Fibroblast of mammary gland (primary cell): ENCODE data around the gene LRRC27.

Source experiments
- DNase-seq: peaks from one replicate; pipeline ENCODE4 v3.0.0-alpha.2; 2010; ENCODE audit warnings: low read depth
- H3K4me3 ChIP-seq: 2 replicates; pipeline ENCODE4 v1.5.1; 2011; ENCODE audit warnings: low read depth, mild to moderate bottlenecking, low read length, moderate library complexity; ENCODE audit not compliant: control insufficient read depth
- CTCF ChIP-seq: conservative IDR thresholded peaks from 2 replicates; pipeline ENCODE4 v1.5.1; 2011; ENCODE audit warnings: low read depth, low read length, inconsistent platforms; ENCODE audit not compliant: control insufficient read depth, insufficient read depth

Gene LRRC27

GRCh38 chr10:132390170-132390920 is 58.4 kb downstream of the LRRC27 start:
- DNase-seq = no peak
- TF ChIP-seq CTCF = no peak
- H3K4me3 ChIP-seq = no peak overlapping the region

- DNase-seq = no peak
- TF ChIP-seq CTCF = no peak
- no peak overlapping the region for H3K4me3 ChIP-seq
Observed at GRCh38 chr10:132390921-132391675, 59.1 kb downstream of the LRRC27 start.

- no peak for TF ChIP-seq CTCF
- no peak for DNase-seq
- no peak overlapping the region for H3K4me3 ChIP-seq
Observed at GRCh38 chr10:132391676-132392020, 59.7 kb downstream of the LRRC27 start.

GRCh38 chr10:132392184-132392800 is 60.3 kb downstream of the LRRC27 start:
- no peak overlapping the region for H3K4me3 ChIP-seq
- no peak for TF ChIP-seq CTCF
- DNase-seq = no peak

- no peak overlapping the region for H3K4me3 ChIP-seq
- peak; percentile 33 for DNase-seq
- no peak for TF ChIP-seq CTCF
Observed at GRCh38 chr10:132392811-132393694, 61.1 kb downstream of the LRRC27 start.

- no peak for TF ChIP-seq CTCF
Observed at GRCh38 chr10:132393695-132394181, 61.7 kb downstream of the LRRC27 start.

More at GRCh38 chr10:132393695-132394181, 61.7 kb downstream of the LRRC27 start:
- DNase-seq = no peak
- no peak overlapping the region for H3K4me3 ChIP-seq
